ENCODE measurements around the gene TRIM65. TPM values are rescaled to one million over a fixed set of nuclear protein-coding genes. Genes with fewer than 3 reads are reported as not detected.
"Not testable (repeated sequence)": the region's sequence is repeated elsewhere in the genome, so short reads cannot be mapped to it uniquely, and the experiment has no call there.

TRIM65 gene
- total RNA-seq, 1 experiment from 2014 or later = 29.2 TPM

GRCh38 chr17:75854101-75854748 lies 42.5 kb downstream of the TRIM65 start:
- peak; percentile 71 for DNase-seq (ENCODE audit: low spot score)

DNA sequence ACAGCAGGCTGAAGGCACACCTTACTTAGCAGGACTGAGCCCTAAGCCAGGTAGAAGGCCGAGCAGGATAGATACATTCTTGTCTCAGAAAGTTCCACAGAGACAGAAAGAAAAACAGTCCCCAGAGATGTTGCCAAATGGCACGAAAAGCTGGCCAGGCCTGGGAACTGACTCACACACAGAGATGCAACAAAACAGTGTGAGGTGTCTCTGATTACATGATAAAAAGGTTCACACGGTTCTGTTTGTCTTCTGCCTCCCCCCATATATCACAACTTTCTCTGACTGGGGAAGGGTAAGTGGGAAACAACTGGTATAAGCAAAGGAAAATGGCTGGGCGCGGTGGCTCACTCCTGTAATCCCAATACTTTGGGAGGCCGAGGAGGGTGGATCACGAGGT lies 43.3 kb downstream of the TRIM65 start:
- DNase-seq (ENCODE audit: low spot score) = no peak

GRCh38 chr17:75851693-75851991 lies 45.1 kb downstream of the TRIM65 start:
- not testable (repeated sequence) for DNase-seq (ENCODE audit: low spot score)

DNA sequence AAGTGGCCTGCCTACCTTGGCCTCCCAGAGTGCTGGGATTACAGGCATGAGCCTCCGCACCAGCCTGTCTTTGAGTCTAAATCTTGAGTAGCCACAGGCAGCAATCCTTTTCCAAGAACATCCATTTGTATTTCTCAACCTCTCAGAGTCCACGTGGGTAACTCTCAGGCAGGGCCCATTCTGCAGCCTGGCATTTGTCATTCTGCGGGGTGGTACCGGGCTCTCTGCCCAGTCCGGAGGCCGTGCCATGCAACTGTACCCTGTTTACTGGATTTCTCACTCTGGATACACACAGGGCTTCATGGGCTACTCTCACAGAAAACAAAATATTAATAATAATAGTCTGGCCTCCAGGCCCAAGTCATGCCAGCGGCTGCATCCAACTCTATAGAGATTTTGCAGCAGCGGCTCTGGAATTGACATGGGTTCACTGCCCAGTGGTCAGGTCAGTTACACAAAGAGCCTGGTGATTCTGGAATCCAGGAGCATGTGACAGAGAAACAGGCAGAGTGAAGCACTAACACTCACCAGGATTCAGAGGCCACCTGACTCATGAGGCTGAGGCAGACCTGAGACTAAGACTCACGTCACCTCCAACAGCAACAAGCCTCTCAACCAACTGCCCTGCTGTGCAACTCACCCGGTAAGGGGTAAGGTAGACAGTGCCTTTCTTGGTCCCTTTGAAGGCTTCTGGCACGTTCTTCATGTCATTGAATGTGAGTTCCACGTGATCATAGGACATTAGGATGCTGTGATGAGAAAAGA lies 45.6 kb downstream of the TRIM65 start:
- DNase-seq (ENCODE audit: low spot score) = no peak

- DNase-seq (ENCODE audit: low spot score) = no peak
Observed at GRCh38 chr17:75849724-75850123, 47.0 kb downstream of the TRIM65 start.

GRCh38 chr17:75849279-75849646 lies 47.5 kb downstream of the TRIM65 start:
- no peak for DNase-seq (ENCODE audit: low spot score)

DNA sequence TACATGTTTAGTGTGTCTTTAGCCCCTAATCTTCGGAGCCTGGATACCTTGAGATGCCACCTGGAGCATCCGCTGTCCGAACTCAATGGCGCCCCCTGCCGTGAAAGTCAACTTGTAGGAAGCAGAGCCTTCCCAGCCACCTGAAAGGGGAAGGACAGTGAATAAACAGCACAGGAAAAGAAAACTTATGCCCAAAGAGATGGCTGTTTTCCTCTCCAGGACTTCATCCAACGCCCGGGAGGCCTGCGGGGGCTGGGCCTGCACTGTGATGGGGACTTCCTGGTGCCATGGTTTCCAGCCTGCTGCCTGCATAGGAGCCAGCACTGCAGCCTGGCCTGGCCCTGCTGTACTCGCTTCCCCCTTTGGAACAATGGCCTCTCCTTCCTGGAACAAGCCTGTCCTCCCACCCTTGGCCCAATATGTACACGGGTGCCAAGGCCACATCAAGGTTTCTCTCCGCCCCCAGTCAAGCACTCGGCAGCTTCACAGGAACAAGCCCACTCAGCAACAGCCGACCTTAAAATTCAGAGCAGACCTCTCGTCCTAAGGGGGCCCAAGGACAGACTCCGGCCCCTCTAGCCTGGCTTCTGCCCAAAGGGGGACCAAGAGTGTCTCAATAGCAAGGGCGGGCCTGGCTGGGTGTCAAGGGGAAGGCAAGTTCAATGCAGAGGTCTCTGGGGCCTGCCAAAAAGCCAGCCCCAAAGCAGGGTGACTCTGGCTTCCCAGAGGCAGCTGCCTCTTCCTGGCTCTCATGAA lies 48.0 kb downstream of the TRIM65 start:
- peak; percentile 94 for DNase-seq (ENCODE audit: low spot score)

- DNase-seq (ENCODE audit: low spot score) = peak; percentile 27
Observed at GRCh38 chr17:75847614-75848522, 48.9 kb downstream of the TRIM65 start.

GRCh38 chr17:75846692-75847613 lies 49.8 kb downstream of the TRIM65 start:
- peak; percentile 82 for DNase-seq (ENCODE audit: low spot score)

DNA sequence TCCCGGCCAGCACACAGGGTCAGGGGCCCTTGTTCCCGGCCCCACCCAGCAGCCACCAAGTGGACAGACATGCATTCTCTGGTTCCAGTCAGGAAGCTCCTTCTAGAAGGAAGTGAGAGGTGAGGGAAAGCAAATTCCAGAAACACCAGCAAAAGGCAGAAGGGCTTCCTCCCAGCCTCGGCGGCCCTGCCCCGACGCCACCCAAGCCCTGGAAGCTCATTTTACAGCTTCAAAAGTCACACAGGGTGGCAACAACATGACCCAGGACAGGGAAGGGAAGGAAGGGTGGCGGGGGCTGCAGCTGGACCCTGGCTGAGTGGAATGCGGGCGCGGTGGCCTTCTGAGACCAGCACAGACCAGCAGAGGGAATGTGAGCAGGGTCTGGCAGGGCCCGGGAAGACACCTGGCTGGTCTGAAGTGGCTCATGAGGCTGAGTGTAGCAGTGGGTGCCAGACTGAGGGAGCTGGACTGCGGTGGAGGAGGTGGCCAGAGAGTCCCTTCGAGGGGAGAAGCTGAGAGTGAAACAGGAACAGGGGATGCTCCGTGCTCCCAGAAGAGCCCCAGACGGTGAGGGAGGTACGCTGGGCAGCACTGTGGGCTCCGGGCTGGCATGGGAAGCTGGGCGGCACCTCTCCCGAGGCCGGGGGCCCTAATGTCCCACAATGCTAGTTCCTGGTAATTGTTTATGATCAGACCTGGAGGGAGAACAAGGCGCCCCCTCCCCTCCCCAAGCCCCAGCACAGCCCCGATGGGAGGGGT lies 50.6 kb downstream of the TRIM65 start:
- peak; percentile 87 for DNase-seq (ENCODE audit: low spot score)

DNA sequence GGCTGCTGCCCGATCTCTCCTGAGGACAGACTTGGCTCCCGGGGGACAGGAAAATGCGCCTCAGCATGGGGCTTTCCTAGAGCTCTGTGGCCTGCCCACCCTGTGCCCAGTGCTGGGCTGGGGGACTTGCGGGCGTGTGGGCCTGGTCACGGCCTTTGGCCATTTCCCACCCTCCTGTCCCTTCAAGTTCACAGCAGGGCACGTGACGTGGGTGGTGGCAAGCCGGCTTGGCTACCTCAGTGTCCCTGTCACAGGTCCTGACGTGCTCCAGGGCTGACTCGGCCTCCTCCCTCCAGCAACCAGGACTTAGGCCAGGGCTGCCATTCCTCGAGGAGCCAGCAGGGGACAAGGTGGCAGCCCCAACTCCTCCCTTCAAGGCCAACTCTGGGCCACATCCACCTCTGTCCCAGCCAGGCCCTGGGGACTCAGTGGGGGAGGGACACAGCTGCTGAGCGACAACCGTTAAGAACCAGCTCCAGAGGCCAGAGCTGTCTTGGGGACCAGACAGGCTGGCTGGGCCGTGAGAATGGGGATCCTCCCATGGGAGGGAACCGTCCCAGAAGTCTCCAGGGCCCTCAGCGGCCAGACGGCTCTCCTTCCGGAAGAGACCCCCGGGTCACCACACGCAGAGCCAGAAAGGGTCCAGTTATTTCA lies 51.6 kb downstream of the TRIM65 start:
- DNase-seq (ENCODE audit: low spot score) = peak; percentile 98

GRCh38 chr17:75844530-75845057 lies 52.2 kb downstream of the TRIM65 start:
- peak; percentile 95 for DNase-seq (ENCODE audit: low spot score)

GRCh38 chr17:75843577-75844529 lies 52.9 kb downstream of the TRIM65 start, which contains the start of gene UNC13D:
Gene UNC13D, minus strand, starts transcription at chr17:75844404. Its CDS starts 67 bp downstream, at chr17:75844337.
- peak; percentile 50 for DNase-seq (ENCODE audit: low spot score)

DNA sequence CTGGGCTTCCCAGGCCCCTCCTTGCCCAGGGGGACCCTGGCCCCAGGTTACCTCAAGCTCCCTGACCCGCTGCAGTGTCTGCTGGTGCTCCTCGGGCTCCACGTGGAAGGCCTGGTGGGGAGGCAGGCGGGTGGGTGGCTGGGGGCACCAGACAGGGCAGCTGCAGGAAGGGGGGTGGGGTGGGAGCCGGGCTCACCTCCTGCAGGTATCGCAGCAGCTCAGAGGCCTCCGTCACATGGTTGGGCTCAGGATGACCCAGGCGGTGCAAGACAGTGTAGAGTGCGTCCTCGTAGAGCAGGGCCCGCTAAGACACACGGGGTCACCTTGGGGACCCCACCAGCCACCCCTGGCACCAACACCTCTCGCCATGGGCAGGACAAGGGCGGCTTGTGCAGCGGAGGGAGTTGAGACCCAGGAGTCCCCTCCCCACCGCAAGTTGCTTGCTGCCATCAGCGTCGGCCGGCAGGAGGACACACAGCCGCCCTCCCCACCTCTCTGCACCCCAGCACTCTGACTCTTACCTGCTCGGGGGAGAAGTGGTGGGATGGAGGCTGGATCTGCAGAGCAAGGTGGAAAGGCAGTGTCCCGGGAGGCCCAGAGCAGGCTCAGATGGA lies 53.7 kb downstream of the TRIM65 start:
- no peak for DNase-seq (ENCODE audit: low spot score)

DNA sequence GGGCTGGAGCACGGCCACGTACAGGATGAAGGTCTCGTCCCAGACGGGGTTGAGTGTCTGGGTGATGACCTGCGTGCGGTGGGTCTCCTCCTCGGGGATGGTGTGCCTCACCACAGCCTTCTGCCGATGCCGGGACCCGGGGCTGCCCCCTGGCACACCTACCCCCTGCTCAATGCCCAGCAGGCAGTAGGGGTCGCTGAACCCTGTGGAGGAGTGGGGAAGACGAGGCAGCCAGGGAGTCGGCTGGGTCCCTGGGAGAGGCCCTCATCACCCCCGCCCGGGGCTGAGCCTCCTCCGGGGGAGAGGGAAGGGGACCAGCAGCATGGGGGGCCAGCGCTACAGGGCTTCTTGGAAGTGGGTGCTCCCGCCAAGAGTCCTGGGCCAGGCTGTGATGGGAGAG lies 54.3 kb downstream of the TRIM65 start:
- no peak for DNase-seq (ENCODE audit: low spot score)

DNA sequence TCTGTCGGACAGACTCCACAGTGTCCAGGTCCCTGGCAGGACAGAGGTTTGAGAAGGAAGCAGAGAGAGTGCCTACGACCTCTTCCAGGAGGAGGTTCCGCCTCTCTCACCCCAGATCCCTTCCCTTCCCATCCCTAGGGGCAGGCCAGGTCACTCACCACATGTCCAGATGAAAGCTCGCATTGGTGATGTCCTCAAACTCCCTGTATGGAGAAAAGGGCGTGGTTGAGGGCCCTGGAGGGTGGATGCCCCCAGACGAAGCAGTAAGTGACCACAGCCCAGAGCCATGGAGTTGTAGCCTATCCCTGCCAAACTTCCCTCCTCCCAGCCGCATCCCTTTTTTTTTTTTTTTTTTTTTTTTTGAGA lies 56.0 kb downstream of the TRIM65 start:
- DNase-seq (ENCODE audit: low spot score) = no peak

Data from HT-29 (cell line).